ENCODE results near the gene PUS3. TPM values are rescaled to one million over a fixed set of nuclear protein-coding genes. Genes with fewer than 3 reads are reported as not detected.

Gene PUS3
- polyA plus RNA-seq, 1 donor from 2014 or later = 15.5 TPM

DNA sequence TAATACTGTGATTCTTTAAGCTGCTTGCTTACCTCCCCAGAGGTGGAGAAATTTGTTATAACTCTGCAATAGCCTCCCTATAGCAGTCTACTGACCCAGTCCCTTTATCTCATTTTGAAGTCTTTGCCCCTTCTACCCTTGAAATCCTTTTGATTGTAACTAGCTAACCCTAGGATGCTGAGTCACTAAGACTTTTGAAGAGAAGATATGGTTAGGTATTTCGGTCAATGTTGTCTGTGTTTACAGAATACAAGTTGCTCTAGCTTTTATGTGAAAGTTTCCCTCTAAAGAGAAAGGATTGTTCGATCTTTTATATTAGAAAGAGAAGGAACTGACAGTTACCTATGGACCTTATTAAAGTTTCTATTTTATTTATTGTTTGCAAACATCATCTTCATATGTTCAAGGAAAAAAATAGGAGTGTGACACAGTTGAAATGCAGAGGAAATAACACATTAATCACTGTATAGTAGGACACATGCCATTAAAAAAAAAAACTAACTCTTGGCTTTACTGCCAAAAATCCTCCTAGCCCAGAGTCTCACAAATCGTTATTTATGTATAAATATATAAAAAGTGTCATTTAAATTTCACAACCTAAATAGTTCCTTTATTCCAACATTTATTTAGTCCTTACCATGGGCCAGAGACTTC, 12.4 kb downstream of the PUS3 start:
- Histone ChIP-seq H3K27me3 (ENCODE audit: insufficient read depth, low read depth, low read length) (no peaks in the 10 kb centered on the region), H3K4me3 (ENCODE audit: low read length) (no peak overlapping the region), H3F3A (ENCODE audit: insufficient read depth, low read length, poor library complexity, severe bottlenecking) (no peaks in the 10 kb centered on the region), H2AFZ (ENCODE audit: low read depth, low read length) (no peak overlapping the region), H4K20me1 (ENCODE audit: insufficient read depth) (no peaks in the 10 kb centered on the region), H3K27ac (ENCODE audit: low read length) (no peak overlapping the region), H3K36me3 (ENCODE audit: insufficient read depth, low read length) (no peaks in the 10 kb centered on the region), H3K79me2 (replicated peaks; ENCODE audit: insufficient read depth, low read length) (no peaks in the 10 kb centered on the region), H3K4me2 (ENCODE audit: low read length) (no peak overlapping the region), H3K9me3 (ENCODE audit: low read length) (no peaks in the 10 kb centered on the region), H3K9me2 (ENCODE audit: insufficient read depth, low read length) (no peaks in the 10 kb centered on the region), H3K9ac (ENCODE audit: low read length) (no peak overlapping the region)
- TF ChIP-seq, protein P1, sequence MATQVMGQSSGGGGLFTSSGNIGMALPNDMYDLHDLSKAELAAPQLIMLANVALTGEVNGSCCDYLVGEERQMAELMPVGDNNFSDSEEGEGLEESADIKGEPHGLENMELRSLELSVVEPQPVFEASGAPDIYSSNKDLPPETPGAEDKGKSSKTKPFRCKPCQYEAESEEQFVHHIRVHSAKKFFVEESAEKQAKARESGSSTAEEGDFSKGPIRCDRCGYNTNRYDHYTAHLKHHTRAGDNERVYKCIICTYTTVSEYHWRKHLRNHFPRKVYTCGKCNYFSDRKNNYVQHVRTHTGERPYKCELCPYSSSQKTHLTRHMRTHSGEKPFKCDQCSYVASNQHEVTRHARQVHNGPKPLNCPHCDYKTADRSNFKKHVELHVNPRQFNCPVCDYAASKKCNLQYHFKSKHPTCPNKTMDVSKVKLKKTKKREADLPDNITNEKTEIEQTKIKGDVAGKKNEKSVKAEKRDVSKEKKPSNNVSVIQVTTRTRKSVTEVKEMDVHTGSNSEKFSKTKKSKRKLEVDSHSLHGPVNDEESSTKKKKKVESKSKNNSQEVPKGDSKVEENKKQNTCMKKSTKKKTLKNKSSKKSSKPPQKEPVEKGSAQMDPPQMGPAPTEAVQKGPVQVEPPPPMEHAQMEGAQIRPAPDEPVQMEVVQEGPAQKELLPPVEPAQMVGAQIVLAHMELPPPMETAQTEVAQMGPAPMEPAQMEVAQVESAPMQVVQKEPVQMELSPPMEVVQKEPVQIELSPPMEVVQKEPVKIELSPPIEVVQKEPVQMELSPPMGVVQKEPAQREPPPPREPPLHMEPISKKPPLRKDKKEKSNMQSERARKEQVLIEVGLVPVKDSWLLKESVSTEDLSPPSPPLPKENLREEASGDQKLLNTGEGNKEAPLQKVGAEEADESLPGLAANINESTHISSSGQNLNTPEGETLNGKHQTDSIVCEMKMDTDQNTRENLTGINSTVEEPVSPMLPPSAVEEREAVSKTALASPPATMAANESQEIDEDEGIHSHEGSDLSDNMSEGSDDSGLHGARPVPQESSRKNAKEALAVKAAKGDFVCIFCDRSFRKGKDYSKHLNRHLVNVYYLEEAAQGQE (IDR thresholded peaks at IDR 0.05; ENCODE audit: borderline replicate concordance) = no peak
- no peak for TF ChIP-seq POLR2AphosphoS5 (IDR thresholded peaks at IDR 0.05)

DNA sequence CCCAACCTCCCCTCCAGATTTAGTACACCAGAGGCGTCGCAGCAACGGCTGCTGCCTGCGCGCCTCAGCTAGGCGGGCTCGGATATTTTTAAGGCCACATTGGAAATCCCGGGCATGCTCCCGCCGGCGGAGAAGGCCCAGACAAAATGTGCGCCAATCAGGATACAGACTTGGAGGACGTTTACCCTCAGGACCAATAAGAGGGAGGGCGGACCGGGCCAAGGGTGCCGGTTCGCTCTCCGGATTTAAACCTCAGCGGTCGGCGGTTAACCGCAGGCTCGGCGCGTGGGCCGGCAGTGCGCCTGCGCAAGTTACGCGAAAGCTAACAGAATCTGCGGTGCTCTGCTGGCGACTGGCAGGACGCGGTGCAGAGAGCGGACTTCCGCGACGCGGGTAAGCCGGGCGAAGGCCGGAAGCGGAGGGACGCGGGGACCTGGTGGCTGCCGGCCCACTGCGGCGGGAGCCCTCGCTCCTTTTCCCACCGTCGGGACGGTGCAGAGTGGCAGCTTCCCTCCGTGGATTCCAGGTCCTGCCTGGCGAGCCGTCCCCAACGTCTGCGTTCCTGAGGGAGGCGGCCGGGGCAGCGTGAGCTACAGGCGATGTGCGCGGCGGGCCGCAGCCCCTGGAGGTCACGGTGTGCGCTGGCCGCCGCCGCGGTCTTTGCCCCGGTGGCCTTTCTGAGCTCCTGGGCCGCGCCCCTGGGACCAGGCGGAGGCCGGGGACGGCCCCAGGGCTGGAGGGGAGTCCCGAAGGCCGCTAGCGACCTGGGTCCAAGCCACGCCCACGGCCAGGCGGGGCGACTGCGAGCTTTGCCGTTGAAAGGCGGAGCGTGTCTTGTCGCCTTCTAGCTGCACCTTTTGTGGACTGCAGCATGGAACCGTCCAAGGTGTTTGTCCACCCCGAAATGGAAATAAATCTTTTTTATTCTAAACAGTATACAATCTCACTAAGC, 15.4 kb downstream of the PUS3 start, which contains the start of gene HYLS1:
Gene HYLS1, plus strand, starts transcription at position 296 of the 952 bp plus-strand sequence. CDS start 11,701 bp downstream, outside the sequence.
- peak within 1 kb of the TSS; percentile 77 for H3K27ac ChIP-seq (ENCODE audit: low read length)
- H3K9ac ChIP-seq (ENCODE audit: low read length) = peak within 1 kb of the TSS; percentile 78
- H3K79me2 ChIP-seq (replicated peaks; ENCODE audit: insufficient read depth, low read length) = no peaks in the 10 kb centered on the region
- peak within 1 kb of the TSS; percentile 94 for H2AFZ ChIP-seq (ENCODE audit: low read depth, low read length)
- no peaks in the 10 kb centered on the region for H3K9me3 ChIP-seq (ENCODE audit: low read length)
- H3K27me3 ChIP-seq (ENCODE audit: insufficient read depth, low read depth, low read length) = no peaks in the 10 kb centered on the region
- H3K4me3 ChIP-seq (ENCODE audit: low read length) = peak within 1 kb of the TSS; percentile 93
- H3K36me3 ChIP-seq (ENCODE audit: insufficient read depth, low read length) = no peaks in the 10 kb centered on the region
- peak within 1 kb of the TSS; percentile 6 for H3K4me2 ChIP-seq (ENCODE audit: low read length)
- TF ChIP-seq, protein P2, sequence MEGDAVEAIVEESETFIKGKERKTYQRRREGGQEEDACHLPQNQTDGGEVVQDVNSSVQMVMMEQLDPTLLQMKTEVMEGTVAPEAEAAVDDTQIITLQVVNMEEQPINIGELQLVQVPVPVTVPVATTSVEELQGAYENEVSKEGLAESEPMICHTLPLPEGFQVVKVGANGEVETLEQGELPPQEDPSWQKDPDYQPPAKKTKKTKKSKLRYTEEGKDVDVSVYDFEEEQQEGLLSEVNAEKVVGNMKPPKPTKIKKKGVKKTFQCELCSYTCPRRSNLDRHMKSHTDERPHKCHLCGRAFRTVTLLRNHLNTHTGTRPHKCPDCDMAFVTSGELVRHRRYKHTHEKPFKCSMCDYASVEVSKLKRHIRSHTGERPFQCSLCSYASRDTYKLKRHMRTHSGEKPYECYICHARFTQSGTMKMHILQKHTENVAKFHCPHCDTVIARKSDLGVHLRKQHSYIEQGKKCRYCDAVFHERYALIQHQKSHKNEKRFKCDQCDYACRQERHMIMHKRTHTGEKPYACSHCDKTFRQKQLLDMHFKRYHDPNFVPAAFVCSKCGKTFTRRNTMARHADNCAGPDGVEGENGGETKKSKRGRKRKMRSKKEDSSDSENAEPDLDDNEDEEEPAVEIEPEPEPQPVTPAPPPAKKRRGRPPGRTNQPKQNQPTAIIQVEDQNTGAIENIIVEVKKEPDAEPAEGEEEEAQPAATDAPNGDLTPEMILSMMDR (IDR thresholded peaks at IDR 0.05; ENCODE audit: poor library complexity, severe bottlenecking) = peak; percentile 50
- no peak for TF ChIP-seq SMC3 (conservative IDR thresholded peaks at IDR 0.05; ENCODE audit: poor library complexity)
- TF ChIP-seq EP300 (conservative IDR thresholded peaks at IDR 0.05; ENCODE audit: poor library complexity, severe bottlenecking) = no peak
- TF ChIP-seq TAF1 (IDR thresholded peaks at IDR 0.05; ENCODE audit: low read depth) = peak; percentile 56
- peak; percentile 61 for TF ChIP-seq MXI1 (conservative IDR thresholded peaks at IDR 0.05; ENCODE audit: poor library complexity, severe bottlenecking)
- no peak for TF ChIP-seq EZH2 (IDR thresholded peaks at IDR 0.05; ENCODE audit: borderline replicate concordance, insufficient read depth, low read length, poor library complexity, severe bottlenecking)
- TF ChIP-seq, protein P1 (IDR thresholded peaks at IDR 0.05; ENCODE audit: borderline replicate concordance) = peak; percentile 32
- no peak for TF ChIP-seq RAD21 (conservative IDR thresholded peaks at IDR 0.05)
- peak; percentile 65 for TF ChIP-seq POLR2AphosphoS5 (IDR thresholded peaks at IDR 0.05)
- H3F3A ChIP-seq (ENCODE audit: insufficient read depth, low read length, poor library complexity, severe bottlenecking) = no peaks in the 10 kb centered on the region
- no peaks in the 10 kb centered on the region for H3K9me2 ChIP-seq (ENCODE audit: insufficient read depth, low read length)
- H4K20me1 ChIP-seq (ENCODE audit: insufficient read depth) = no peaks in the 10 kb centered on the region

Measured in neural cell (in vitro differentiated cells).